NCI-H82 (cell line): ENCODE results near the gene MED13L.

Experiments used
- DNase-seq: peaks from one replicate; lab custom pipeline; 2025; lab: John Stamatoyannopoulos, UW

The MED13L gene

DNA sequence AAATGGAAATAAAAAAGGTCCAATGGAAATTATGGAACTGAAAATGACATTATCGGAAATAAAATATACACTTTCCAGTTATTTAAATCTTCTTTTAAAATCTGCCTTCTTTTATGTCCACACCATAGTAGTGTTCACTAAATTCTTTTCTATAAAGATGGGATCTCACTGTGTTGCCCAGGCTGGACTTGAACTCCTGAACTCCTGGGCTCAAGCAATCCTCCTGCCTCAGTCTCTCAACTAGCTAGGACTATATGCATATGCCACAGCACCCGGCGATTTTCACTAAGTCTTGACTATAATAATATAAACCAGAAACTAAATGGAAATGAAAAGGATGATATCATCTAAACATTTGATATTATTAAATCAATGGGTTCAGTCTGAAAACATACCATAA lies 188.4 kb downstream of the MED13L start:
- no peak for DNase-seq

- DNase-seq = no peak
Measured at GRCh38 chr12:116087962-116088361, 189.5 kb downstream of the MED13L start.

DNA sequence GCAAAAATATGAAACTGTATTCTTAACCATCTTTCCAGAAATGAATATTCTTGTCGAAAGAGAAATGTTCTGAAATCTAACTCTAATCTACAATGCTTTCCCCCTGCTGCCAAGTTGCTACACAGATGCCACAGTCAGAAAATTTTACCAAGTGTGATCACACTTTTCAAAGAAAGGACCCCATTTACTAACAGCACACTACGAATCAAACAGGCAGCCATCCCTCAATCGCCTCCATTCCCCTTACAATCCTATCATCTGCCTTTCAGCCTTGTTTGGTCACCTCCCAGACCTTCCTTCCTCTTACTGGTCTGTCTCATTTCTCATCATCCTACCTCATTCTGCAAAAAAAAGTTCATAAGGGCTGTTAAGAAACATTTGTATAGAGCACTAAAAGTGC lies 190.1 kb downstream of the MED13L start:
- DNase-seq = no peak

- DNase-seq = no peak
Measured at GRCh38 chr12:116080415-116080814, 197.1 kb downstream of the MED13L start.

- DNase-seq = no peak
Measured at GRCh38 chr12:116078396-116078795, 199.1 kb downstream of the MED13L start.

DNA sequence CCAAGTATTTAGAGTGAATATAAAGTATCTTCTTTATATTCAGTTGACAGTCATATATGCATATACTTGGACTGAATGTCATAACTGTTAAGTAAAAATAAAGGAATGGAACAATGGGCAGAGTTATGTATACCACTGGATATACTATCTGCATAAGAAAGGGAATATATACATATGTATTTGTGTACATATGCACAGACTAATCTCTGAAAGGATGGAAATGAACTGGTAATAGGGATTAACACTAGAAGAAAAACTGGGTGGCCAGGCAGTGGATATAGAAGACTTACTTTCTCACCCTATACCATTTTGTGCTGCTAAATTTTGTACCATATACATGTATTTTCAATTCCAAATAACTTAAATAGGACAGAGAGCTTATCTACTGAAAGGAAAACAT lies 200.1 kb downstream of the MED13L start:
- DNase-seq = no peak

DNA sequence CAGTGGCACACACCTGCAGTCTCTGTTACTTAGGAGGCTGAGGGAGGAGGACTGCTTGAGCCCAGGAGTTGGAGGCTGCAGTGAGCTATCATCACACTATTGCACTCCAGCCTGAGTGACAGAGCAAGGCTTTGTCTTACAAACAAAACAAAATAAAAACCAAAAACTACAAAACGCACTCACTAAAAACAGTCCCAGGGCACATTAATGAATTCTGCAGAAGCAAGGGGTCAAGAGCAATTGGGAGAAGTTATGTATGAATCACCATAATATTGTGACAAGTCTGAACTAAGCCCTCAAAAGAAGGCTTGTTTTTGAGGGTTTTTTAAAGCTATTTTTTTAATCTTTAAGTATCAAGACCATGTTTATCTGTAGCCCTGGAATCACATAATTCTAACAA lies 201.1 kb downstream of the MED13L start:
- no peak for DNase-seq

GRCh38 chr12:116074686-116075085 lies 202.8 kb downstream of the MED13L start:
- DNase-seq = no peak

GRCh38 chr12:116071555-116072230 lies 205.8 kb downstream of the MED13L start:
- no peak for DNase-seq

DNA sequence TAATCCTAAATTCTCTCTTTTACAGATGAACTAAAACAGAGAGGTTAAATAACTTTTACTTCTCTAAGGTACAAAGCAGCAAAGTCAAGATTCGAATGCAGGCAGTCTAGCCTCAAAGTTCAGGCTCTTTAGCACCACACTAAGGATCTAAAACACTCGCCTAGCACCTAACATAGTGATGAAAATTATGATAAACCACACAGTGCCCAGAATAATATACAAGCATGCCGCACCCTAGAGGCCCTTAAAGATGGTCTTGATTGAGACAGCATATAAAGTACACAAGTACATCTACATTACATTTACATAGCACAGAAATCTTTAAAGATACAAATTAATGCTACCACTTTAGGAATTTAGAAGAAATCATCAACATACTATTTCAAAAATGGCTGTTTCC lies 207.0 kb downstream of the MED13L start:
- no peak for DNase-seq

DNA sequence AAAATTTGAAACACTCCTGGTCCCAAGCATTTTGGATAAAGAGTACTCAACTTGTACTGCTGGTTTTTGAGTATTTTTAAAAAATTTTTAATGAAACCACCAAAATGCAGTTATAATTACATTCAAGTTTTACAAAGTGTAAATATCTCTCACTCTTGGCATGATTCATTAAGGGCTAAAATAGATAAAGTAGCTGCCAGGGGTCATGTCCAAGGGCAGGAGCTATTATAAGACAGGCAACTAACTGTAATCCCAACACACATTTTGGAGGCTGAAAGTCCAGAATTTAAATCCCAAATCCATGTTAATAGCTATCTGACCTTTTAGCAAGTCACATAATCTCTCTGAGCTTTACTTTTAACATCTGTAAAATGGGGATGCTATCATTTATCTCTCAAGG lies 207.6 kb downstream of the MED13L start:
- DNase-seq = peak; percentile 32

DNA sequence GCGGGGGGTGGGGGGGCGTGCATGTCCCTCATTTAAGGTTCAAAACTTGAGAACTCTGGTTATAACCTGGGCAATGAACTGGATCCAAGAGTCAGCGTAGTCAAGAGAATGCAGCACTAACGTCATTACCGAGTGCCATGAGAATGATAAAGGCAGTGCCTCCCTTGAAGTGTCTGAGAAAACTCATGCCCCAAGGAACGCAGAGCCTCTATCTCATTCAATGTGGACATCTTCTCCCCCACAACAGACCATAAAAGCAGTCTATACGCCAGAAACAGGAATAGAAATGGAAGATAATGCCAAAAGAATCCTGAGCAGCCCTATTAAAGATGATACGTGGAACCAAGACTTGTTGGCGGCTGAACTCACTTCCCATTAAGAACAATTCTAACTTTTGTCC lies 208.6 kb downstream of the MED13L start:
- DNase-seq = no peak

DNA sequence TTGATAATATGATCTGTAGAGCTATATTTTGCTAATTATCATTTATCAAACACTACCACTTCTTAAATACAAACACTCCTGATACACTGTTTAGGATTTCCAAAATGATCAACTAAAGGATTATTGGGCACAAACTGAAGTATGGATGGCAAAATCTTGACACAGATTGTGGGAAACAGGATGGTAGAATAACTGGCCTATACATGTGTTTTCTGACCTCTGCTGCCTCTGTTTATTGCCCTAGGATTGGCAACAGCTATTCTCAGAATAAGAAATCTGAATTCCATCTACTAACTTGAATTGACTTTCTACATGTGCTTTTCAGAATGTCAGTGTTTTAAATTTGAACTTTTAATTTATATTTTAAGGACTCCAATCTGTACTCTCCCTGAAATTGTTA lies 209.1 kb downstream of the MED13L start:
- no peak for DNase-seq

DNA sequence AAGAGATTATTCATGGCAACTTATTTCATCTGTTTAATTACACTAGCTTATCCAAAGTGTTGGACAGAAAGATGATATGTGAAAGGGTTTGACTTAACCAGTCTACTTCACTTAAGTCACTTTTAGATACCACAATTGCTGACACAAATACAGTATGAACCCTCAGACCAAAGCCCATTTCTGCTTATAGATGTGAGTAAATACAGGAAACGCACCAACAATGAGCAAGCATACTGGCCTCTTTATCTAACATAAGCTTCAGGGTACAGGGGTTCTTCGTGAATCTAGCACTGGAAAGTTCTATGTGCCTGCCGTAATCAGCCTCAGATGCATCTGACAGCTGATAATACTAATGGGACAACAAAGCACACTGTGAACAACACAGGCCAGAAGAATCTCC lies 209.6 kb downstream of the MED13L start:
- no peak for DNase-seq

DNA sequence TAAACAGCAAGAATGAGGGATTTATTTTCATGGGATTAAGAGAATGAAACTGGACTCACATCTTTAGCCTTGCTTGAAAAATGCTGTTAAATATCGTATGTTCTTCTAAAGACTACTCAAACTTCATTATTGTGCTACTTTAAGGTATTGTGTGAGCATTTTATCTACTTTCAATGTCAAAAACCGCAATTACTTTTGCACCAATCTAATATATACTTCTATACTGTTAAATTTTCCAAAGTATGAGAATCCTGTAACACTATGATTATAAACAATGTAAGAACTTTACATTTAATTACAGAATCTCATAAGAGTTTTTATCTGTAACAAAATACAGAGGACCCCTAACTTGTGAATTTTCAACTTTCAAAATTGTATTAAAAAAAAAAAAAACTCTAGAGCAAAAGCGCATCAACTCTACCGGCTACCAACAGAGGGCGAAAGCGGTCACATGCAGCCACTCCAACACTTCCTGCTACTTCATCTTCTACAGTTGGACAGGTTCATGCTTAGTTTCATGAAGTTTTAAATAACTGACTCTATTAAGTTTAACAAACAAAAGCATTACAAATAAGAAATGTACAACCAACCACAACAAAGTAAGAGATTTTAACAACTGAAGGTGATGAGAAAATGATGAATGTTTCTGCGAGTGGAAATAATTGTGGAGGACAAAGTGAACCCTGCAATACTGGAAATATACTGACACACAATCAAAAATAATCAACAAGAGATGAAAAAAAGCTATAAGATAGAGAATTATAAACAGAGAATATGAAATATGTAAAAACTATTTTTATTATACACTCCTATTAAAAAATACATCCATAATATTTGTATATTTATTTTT lies 210.9 kb downstream of the MED13L start:
- DNase-seq = peak; percentile 58

- no peak for DNase-seq
Measured at GRCh38 chr12:116065606-116066005, 211.9 kb downstream of the MED13L start.

DNA sequence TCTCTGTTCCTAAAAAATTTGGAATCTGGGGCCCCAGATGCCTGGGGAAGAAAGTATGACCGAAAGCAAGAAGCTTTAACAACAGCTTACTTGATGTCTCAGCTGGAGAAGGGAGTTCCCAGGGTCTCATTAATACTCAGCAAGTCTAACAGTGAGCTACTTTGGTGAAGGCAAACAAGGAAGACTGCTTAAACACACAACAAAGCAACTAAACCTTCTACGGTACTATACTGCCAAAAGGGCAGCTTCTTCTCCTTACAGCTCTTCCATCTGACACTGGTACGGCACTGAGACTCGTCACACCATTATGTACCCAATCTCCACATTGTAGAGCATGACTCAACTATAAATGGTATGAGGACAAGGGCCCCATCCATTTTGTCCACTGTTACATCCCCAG lies 213.0 kb downstream of the MED13L start:
- DNase-seq = no peak

DNA sequence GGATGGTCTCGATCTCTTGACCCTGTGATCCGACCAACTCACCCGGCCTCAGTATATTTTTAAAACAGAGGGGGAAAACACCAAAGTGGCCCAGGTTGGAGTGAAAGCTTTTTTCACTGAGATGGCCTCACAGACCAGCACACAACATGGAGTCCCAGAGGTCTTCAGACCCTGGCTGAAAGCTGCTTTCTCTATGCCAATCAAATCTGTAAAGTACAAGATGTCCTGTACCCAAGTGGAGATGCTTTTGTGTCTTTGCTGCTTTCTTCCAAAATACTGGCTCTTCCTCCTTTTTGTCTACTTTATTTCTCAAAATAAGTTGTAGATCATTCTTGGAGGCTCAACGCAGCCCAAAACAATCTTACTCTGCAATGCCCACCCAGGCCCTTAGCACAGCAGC lies 214.8 kb downstream of the MED13L start:
- no peak for DNase-seq

DNA sequence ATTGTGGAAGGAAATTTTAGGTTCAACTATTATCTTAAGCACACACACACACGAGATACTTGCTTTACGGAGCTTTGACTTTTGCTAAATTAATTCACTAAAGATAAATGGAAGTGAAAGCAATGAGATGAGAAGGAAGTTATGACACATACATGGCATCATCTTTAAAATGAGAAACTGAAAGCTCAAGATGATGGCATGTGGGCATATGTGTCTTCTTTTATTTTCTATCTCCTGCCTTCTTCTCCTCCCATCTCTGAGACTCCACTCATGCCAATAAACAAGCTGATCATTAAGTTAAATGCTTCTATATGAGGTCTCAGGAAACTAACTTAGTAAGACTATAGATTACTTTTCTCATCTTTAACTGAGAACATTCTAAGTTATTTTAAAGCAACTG lies 216.7 kb downstream of the MED13L start:
- no peak for DNase-seq

DNA sequence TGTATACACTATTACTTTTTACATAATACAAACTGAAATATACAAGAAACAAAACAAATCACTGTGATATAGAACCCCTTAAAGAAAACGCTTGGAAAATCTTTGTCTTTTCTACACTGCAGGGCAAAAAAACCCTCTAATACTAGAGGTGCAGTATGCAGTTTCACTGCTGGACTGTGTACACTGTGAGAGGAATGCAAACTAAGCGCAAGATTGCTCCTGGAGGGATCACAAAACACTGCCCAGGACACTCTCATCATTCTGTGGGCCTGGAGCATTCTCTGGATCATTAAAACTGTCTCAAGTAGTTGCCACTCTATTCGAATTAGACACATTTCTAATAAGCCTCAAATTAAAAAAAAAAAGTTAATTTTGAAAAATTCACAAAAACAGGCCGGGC lies 217.6 kb downstream of the MED13L start:
- no peak for DNase-seq

DNA sequence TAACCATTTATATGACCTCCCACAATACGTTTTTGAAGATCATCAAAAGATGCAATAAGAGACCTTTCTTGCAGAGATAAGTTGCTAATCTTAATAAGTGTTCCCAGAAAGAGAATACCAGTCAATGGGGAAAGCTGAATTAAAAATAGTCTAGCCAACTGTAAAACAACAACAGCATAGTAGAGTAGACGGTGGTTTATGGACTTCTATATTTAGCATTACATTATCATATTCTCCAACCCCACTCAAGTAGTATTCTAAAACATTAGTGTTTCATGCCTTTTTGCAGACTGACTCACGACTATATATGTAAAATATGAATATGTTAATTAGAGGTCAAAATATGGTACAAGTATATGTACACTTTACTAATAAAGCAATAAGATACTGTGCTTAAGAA lies 218.9 kb downstream of the MED13L start:
- DNase-seq = no peak

GRCh38 chr12:116057356-116057755 lies 220.1 kb downstream of the MED13L start:
- no peak for DNase-seq

DNA sequence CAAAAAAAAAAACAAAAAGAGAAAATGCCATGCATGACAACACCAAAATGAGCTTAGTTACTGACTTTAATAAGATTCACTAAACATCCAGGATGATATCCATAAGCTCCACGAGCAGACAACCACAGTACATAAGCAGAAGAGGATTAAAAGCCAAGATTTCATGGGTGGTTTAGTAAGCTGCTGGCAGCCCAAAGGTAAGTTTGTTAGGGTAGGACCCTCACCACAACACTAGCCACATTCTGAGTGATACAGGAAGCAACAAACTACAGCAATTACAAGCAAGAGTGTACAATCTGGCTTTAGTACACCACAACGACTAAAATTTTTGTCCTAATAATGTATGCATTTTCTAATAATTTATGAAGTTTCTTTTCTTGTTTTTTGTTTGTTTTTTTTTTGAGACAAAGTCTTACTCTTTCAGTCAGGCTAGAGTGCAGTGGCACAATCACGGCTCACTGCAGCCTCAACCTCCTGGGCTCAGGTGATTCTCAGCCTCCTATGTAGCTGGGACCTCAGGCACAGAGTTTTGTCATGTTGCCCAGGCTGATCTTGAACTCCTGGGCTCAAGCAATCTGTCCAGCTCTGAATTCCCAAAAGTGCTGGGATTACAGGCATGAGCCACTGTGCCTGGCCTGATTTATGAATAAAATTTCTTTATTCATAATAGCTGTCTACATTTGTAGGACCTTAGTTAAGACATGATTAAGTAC lies 221.4 kb downstream of the MED13L start:
- DNase-seq = peak; percentile 91
